H1 (cell line): ENCODE data around the gene TRAPPC2L.

Source experiments
- CBX8 ChIP-seq: fragments of 300-800, 300-1000 bp; sonication (generic); IDR thresholded peaks from 2 replicates; pipeline ENCODE4 v1.7.1; 2016; ENCODE audit warnings: low read depth, low read length, borderline replicate concordance
- CHD2 ChIP-seq: IDR thresholded peaks from 2 replicates; pipeline ENCODE4 v1.6.1; 2012; ENCODE audit warnings: low read length, improper control_type of control experiment
- CTCF ChIP-seq, 3 experiments: IDR thresholded peaks; 1 replicate in 2 of 3; 2 replicates in 1 of 3; pipeline versions ENCODE4 v1.5.1 to v1.6.1; 2011; ENCODE audit warnings: low read length in 3 of 3, mild to moderate bottlenecking in 3 of 3, inconsistent platforms in 2 of 3, low read depth in 1 of 3, moderate library complexity in 1 of 3; ENCODE audit not compliant: insufficient read depth in 1 of 3; ENCODE audit errors: control extremely low read depth in 1 of 3
- EP300 ChIP-seq, 2 experiments: IDR thresholded peaks; 1 replicate in 1 of 2; 2 replicates in 1 of 2; pipeline ENCODE4 v1.6.1; 2011 to 2012; ENCODE audit warnings: low read depth in 2 of 2, low read length in 2 of 2, mild to moderate bottlenecking in 2 of 2, borderline replicate concordance in 1 of 2, inconsistent platforms in 1 of 2, moderate library complexity in 1 of 2
- EZH2 ChIP-seq: fragments of 200-600 bp; sonication (generic); IDR thresholded peaks from 2 replicates; pipeline ENCODE4 v1.7.1; 2012; ENCODE audit warnings: low read depth, mild to moderate bottlenecking, moderate library complexity, low read length, inconsistent platforms; ENCODE audit not compliant: severe bottlenecking
- JUN ChIP-seq: IDR thresholded peaks from 2 replicates; pipeline ENCODE4 v1.6.1; 2011; ENCODE audit warnings: low read depth, mild to moderate bottlenecking, improper control_type of control experiment, low read length
- POLR2AphosphoS5 ChIP-seq: IDR thresholded peaks from 2 replicates; pipeline ENCODE4 v1.6.1; 2011; ENCODE audit warnings: low read depth, low read length
- TAF1 ChIP-seq: IDR thresholded peaks from 2 replicates; pipeline ENCODE4 v1.6.1; 2011; ENCODE audit warnings: mild to moderate bottlenecking, low read depth, low read length
- ZNF274 ChIP-seq: IDR thresholded peaks from 2 replicates; pipeline ENCODE4 v1.7.0; 2012; ENCODE audit warnings: low read length, borderline replicate concordance; ENCODE audit errors: extremely low read depth

- TF ChIP-seq CTCF (IDR thresholded peaks at IDR 0.05; ENCODE audit: control extremely low read depth in 1 of 3, insufficient read depth in 1 of 3, low read depth in 1 of 3, low read length in 3 of 3) (no peak), EZH2 (no peak), TAF1 (no peak), EP300 (IDR thresholded peaks at IDR 0.05; ENCODE audit: borderline replicate concordance in 1 of 2, low read depth in 2 of 2, low read length in 2 of 2) (no peak), CHD2 (no peak), POLR2AphosphoS5 (no peak), CBX8 (no peak), JUN (no peak), ZNF274 (no peak)
These were observed 21.4 kb downstream of the TRAPPC2L start for GRCh38 chr16:88878356-88878755.
